Cardiac septum (tissue), 1 donor: Measurements from ENCODE around the gene GABBR2. TPM values are rescaled to one million over a fixed set of nuclear protein-coding genes. Genes with fewer than 3 reads are reported as not detected.
A peak's percentile ranks its signal among the peaks of the same experiment; 100 is the strongest.
"Not testable (repeated sequence)": the region's sequence is repeated elsewhere in the genome, so short reads cannot be mapped to it uniquely, and the experiment has no call there.

Source experiments
- DNase-seq: peaks from one replicate; pipeline ENCODE4 v3.0.0-alpha.2; 2020; ENCODE audit warnings: low spot score
- intact Hi-C: fragments of 100-400 bp; cut with DNase I; formaldehyde crosslinking; loops from one replicate; pipeline ENCODE4 v1.14.0; 2022
- total RNA-seq: library from RNA; stranded (reverse); fragmentation: NEBNext Ultra II Directional; extraction: Animal tissue kit (Norgen Biotek cat#: 25700); gene quantifications from one replicate; pipeline ENCODE4 v1.2.1, GENCODE V29; 2021
- donor health status: DM: no; HTN: no; CAD: no.

Gene GABBR2
- total RNA-seq, 1 donor from 2014 or later = 1.1 TPM

- intact Hi-C loops = no loop called here
- DNase-seq = no peak
Measured at GRCh38 chr9:98605116-98605515, 103.6 kb downstream of the GABBR2 start.

GRCh38 chr9:98603821-98604383 lies 104.8 kb downstream of the GABBR2 start:
- no peak for DNase-seq
- intact Hi-C loops = no loop called here

DNA sequence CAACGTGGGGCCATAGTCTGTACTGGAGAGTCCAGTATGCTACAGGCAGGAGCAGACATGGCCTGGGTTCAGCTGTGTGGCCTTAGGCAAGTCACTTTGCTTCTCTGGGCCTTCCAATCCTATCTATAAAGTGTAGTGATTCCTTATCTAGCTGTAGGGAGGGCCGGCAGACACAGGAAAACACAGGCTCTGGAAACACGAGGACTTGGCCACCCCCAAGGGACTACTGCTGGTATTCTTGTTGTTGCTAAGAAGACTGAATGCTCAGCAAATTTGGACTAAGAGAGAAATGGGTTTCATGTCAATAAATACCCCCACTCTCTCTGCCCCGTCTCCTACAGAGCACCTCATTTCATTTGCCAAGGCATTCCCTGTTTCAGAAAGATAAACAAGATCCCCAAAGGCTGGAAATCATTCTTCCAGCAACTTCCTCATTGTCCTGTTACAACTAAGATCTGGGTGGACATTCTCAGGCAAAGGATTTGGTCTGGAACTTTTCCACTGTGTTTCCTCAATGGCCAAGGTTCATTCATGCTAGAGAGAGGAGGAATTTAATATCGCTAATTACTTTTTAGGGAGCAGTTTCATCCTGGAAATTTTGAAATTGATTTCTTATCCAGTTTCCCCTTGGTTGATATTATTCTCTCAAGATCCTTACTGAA lies 105.8 kb downstream of the GABBR2 start:
- intact Hi-C loops = no loop called here
- DNase-seq = no peak

GRCh38 chr9:98600631-98601030 lies 108.1 kb downstream of the GABBR2 start:
- intact Hi-C loops = no loop called here
- DNase-seq = no peak

DNA sequence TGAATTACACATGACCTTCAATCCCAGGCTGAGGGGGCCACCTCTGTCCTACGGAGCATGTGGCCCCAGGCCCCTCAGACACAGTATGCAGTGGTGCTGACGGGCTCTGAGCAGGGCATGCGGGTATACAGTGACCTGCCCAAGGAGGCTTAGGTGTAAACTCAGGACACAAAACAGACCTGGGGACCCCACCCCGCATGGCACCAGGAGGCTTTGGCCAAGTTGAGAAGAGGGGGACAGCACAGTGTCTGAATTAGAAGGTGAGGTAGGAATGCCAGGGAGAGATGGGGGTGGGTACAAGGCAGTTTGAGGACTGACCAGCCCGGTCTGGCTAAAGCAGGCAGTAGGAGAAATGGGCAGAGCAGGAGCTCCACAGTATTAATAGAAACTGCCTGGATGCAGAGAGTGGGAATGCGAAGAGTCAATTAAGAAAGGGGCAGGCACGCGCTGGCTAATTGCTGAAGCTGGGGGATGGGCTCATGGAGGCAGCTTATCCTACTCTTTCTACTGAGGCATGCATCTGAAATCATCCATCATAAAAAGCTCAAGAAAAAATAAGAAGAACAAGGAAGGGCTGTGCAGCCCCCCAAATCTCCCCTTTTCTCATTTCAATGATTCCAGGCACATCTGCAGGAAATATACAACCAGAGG lies 109.0 kb downstream of the GABBR2 start:
- no peak for DNase-seq
- intact Hi-C loops = no loop called here

GRCh38 chr9:98598861-98599260 lies 109.9 kb downstream of the GABBR2 start:
- intact Hi-C loops = no loop called here
- DNase-seq = no peak

GRCh38 chr9:98597236-98597771 lies 111.4 kb downstream of the GABBR2 start:
- intact Hi-C loops = no loop called here
- DNase-seq = no peak

DNA sequence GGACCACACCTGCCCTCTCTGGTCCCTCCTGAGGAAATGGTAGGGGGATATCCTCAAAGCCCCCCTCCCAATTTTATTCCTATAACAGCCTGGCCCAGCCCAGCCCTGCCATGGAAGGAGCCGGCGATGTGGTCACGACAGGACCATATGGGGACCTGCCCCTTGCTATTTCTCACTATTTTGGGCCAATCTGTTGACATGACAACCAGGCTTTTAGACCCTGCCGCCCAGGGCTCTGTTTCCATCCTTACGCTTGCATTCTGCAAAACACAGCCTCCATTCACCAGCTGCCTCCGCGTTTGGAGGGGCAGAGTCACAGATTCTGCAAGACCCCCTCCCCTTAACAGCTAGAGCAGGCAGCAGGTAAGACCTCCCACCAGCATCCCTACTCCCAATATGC lies 112.2 kb downstream of the GABBR2 start:
- intact Hi-C loops = no loop called here
- DNase-seq = no peak

- peak; percentile 49 for DNase-seq
- intact Hi-C loops = no loop called here
Measured at GRCh38 chr9:98594546-98595160, 114.1 kb downstream of the GABBR2 start.

GRCh38 chr9:98593354-98594253 lies 115.1 kb downstream of the GABBR2 start:
- intact Hi-C loops = no loop called here
- DNase-seq = peak; percentile 54

DNA sequence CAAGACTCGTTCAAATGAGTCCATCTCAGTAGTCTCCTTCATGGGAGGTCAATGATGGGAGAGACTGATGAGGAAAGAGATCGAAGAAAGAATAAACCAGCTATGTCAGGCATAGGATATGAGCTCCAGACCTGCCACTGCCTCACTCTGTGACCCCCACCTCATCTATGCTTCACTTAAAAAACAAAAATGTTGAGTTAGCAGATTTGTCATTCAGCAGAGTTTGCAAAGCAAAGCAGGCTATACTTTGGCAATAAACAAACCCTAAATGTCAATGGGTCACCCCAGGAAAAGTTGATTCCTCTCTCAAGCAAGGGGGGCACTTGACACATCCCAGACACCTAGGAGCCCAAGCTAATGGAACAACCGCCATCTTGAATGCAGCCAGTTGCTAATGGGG lies 117.0 kb downstream of the GABBR2 start:
- DNase-seq = no peak
- intact Hi-C loops = no loop called here

GRCh38 chr9:98590101-98590500 lies 118.6 kb downstream of the GABBR2 start:
- intact Hi-C loops = no loop called here

DNA sequence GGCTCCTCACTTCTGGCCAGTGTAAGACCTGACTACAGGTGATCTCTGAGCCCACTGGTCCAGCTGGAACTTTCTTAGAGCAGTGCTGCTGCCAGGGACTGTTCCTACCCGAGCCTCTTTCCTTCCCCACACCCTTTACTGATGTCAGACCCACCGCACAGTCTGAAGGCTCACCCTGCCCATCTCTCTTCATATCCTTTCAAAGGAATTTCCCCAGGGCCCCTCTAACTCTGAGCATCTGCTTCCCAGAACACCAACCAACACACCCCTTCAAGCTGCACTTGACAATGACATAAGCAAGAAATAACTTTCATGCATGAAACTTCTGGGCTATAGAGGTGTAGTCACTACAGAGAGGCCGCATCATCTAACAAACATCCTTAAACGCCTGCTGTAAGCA lies 119.6 kb downstream of the GABBR2 start:
- DNase-seq = no peak
- intact Hi-C loops = no loop called here

More at GRCh38 chr9:98590101-98590500, 118.6 kb downstream of the GABBR2 start:
- DNase-seq = no peak

DNA sequence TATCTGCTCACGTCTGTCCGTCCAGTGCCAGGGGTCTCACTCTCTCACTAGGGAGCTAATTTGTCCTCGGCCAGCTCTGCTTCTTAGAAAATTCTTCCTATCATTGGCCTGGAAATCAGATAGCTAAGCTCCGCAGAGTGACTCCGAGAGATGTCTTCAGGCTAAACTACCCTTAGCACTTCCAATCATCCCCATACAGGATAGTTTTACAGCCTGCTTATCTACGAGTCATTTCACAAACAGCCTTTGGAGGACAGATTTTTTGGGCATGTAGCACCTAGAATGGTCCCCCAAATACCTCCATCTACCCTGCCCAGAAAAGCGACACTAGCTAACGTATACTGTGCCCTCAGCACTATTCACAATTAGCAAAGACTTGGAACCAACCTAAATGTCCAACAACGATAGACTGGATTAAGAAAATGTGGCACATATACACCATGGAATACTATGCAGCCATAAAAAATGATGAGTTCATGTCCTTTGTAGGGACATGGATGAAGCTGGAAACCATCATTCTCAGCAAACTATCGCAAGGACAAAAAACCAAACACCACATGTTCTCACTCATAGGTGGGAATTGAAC lies 123.8 kb downstream of the GABBR2 start:
- intact Hi-C loops, DNase-seq: not testable (repeated sequence)

GRCh38 chr9:98584059-98584458 lies 124.7 kb downstream of the GABBR2 start:
- intact Hi-C loops = no loop called here
- no peak for DNase-seq

DNA sequence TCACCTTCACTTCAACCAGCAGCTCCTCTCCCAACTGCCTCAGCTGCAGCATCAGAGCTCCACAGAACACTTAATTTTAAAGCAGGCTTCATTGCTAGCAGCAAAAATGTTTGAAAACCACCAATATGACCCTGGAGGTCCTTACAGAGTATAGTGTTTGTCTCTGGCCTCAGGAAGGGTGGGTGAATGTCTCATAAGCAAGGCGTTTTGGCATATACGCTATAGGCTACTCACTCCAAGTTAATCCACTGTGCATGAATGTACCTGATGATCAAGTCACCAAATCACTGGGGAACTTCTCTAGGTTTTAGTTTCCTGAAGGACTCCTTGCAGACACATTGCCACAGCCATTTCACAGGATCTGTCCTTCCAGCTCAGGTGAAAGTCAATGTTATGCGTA lies 125.3 kb downstream of the GABBR2 start:
- no peak for DNase-seq
- intact Hi-C loops = no loop called here

- no peak for DNase-seq
- intact Hi-C loops = no loop called here
Measured at GRCh38 chr9:98580956-98581355, 127.8 kb downstream of the GABBR2 start.

DNA sequence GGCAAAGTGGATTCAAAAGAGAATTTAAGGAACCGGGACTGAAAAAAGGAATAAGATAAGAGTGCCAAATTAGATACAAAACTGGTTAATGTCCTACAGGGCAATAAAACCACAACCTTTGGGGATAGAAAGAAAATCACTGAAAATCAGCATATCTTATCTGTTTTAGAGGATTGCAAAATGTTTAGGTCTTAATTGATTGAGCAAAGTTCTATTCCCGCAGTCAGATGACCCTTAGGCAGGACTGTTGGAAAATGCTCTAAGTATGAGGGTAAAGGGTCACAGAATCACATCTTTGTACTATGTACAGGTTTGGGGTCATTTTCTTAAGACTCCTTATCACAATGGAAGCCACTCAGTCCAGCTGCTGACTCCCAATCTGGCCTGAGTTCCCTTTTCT lies 129.0 kb downstream of the GABBR2 start:
- intact Hi-C loops = no loop called here
- no peak for DNase-seq

DNA sequence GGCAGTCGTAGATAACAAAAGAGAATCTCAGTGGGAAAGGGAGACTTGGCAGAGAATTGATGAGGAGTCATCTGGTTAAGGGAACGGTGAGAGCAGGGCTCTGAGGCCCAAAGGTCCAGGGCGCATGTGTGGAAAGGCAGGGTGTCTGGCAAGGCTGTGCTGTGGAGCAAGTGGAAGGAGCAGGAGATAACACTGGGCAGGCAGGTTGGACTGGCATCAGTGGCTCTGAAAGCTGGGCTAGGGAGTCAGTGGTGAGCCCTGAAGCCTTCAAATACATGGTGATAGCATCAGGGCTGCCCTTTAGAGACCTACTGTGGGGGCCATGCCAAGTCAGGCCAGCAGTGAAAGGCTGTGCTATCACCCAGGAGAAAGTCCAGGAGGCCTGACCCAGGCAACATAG lies 131.3 kb downstream of the GABBR2 start:
- intact Hi-C loops = no loop called here

More for the DNA sequence above, 131.3 kb downstream of the GABBR2 start:
- DNase-seq = no peak
